WTC11 (cell line): ENCODE measurements around the gene DGKH. TPM values are rescaled to one million over a fixed set of nuclear protein-coding genes. Genes with fewer than 3 reads are reported as not detected.
A peak's percentile ranks its signal among the peaks of the same experiment; 100 is the strongest.

ENCODE experiments used
- ATAC-seq: fragments of 200-7000 bp; cut with Tn5 transposase; 2 replicates; pipeline ENCODE4 v1.10.0; 2021; ENCODE audit warnings: mild to moderate bottlenecking, moderate library complexity
- CTCF ChIA-PET: fragments of 300-600 bp; sonication (Branson Sonifier 250); formaldehyde crosslinking; loops from one replicate; lab custom pipeline; 2021; ENCODE audit warnings: antibody characterized with exemption; lab: Charles Lee
- POLR2A ChIA-PET: fragments of 350-600 bp; sonication (Branson Sonifier 250); formaldehyde crosslinking; loops from one replicate; lab custom pipeline; 2021; ENCODE audit warnings: antibody characterized with exemption; lab: Charles Lee
- DNase-seq: peaks from one replicate; pipeline ENCODE4 v3.0.0; 2021; ENCODE audit warnings: low spot score
- H3K27ac Mint-ChIP-seq: 2 replicates; pipeline ENCODE4 v1.8.0; 2021; ENCODE audit warnings: mixed read lengths
- H3K27me3 Mint-ChIP-seq: 2 replicates; pipeline ENCODE4 v1.8.0; 2021; ENCODE audit warnings: low read depth, mild to moderate bottlenecking, moderate library complexity, mixed read lengths
- H3K36me3 Mint-ChIP-seq: 2 replicates; pipeline ENCODE4 v1.8.0; 2021; ENCODE audit warnings: mixed read lengths
- H3K4me1 Mint-ChIP-seq: 2 replicates; pipeline ENCODE4 v1.8.0; 2022; ENCODE audit warnings: mixed read lengths
- H3K4me3 Mint-ChIP-seq: 2 replicates; pipeline ENCODE4 v1.8.0; 2021; ENCODE audit warnings: mild to moderate bottlenecking, moderate library complexity, mixed read lengths
- H3K9me3 Mint-ChIP-seq: 2 replicates; pipeline ENCODE4 v1.8.0; 2021; ENCODE audit warnings: mixed read lengths
- ELF4 ChIP-seq: sonication (generic); formaldehyde crosslinking; IDR thresholded peaks from 2 replicates; pipeline ENCODE4 v1.8.1; 2022; ENCODE audit warnings: low read depth, mild to moderate bottlenecking, moderate library complexity, missing genetic modification reagents
- GABPB1 ChIP-seq: sonication (generic); formaldehyde crosslinking; IDR thresholded peaks from 2 replicates; pipeline ENCODE4 v1.8.1; 2023; ENCODE audit warnings: mild to moderate bottlenecking, missing genetic modification reagents
- NR1H2 ChIP-seq: sonication (generic); formaldehyde crosslinking; IDR thresholded peaks from 2 replicates; pipeline ENCODE4 v1.9.0; 2021; ENCODE audit warnings: mild to moderate bottlenecking, moderate library complexity, missing genetic modification reagents
- PRRX2 ChIP-seq: fragments of 250-450 bp; sonication (Bioruptor Pico); IDR thresholded peaks from 2 replicates; pipeline ENCODE4 v1.8.0; 2021; ENCODE audit warnings: mild to moderate bottlenecking
- RELA ChIP-seq: sonication (generic); formaldehyde crosslinking; IDR thresholded peaks from 2 replicates; pipeline ENCODE4 v1.8.1; 2022; ENCODE audit warnings: missing genetic modification reagents, mild to moderate bottlenecking, borderline replicate concordance
- SMAD4 ChIP-seq: sonication (generic); formaldehyde crosslinking; IDR thresholded peaks from 2 replicates; pipeline ENCODE4 v1.8.0; 2022; ENCODE audit warnings: mild to moderate bottlenecking, missing genetic modification reagents
- SP1 ChIP-seq: sonication (generic); formaldehyde crosslinking; conservative IDR thresholded peaks from 2 replicates; pipeline ENCODE4 v1.8.1; 2022; ENCODE audit warnings: missing genetic modification reagents
- ZNF219 ChIP-seq: sonication (generic); formaldehyde crosslinking; IDR thresholded peaks from 2 replicates; pipeline ENCODE4 v1.8.0; 2023; ENCODE audit warnings: missing genetic modification reagents, mild to moderate bottlenecking, borderline replicate concordance
- ZNF416 ChIP-seq: fragments of 250-450 bp; sonication (Bioruptor Pico); IDR thresholded peaks from 2 replicates; pipeline ENCODE4 v1.9.0; 2021; ENCODE audit warnings: mild to moderate bottlenecking, inconsistent platforms
- ZNF423 ChIP-seq: fragments of 250-450 bp; sonication (Bioruptor Pico); IDR thresholded peaks from 2 replicates; pipeline ENCODE4 v2.1.2; 2022; ENCODE audit warnings: mild to moderate bottlenecking, moderate library complexity
- total RNA-seq: library from RNA; stranded (reverse); gene quantifications from 3 replicates; pipeline ENCODE4 v1.2.3, GENCODE V29; 2021
- TF ChIP-seq, protein P1 (sequence below): sonication (generic); formaldehyde crosslinking; IDR thresholded peaks from 2 replicates; pipeline ENCODE4 v1.8.0; 2023; ENCODE audit warnings: missing genetic modification reagents
- TF ChIP-seq, protein P2 (sequence below): sonication (generic); formaldehyde crosslinking; IDR thresholded peaks from 2 replicates; pipeline ENCODE4 v1.8.1; 2023; ENCODE audit warnings: mild to moderate bottlenecking, missing genetic modification reagents, moderate library complexity
- TF ChIP-seq, protein P3 (sequence below): sonication (generic); formaldehyde crosslinking; IDR thresholded peaks from 2 replicates; pipeline ENCODE4 v1.8.1; 2023; ENCODE audit warnings: mild to moderate bottlenecking, moderate library complexity, missing genetic modification reagents
- TF ChIP-seq, protein P4 (sequence below): sonication (generic); formaldehyde crosslinking; IDR thresholded peaks from 2 replicates; pipeline ENCODE4 v1.8.1; 2022; ENCODE audit warnings: mild to moderate bottlenecking, moderate library complexity, missing genetic modification reagents
- TF ChIP-seq, protein P5 (sequence below): sonication (generic); formaldehyde crosslinking; IDR thresholded peaks from 2 replicates; pipeline ENCODE4 v1.8.0; 2022; ENCODE audit warnings: mild to moderate bottlenecking, missing genetic modification reagents
- TF ChIP-seq, protein P6 (sequence below): sonication (generic); formaldehyde crosslinking; IDR thresholded peaks from 2 replicates; pipeline ENCODE4 v1.8.0; 2022; ENCODE audit warnings: missing genetic modification reagents
- TF ChIP-seq, protein P7 (sequence below): sonication (generic); formaldehyde crosslinking; IDR thresholded peaks from 2 replicates; pipeline ENCODE4 v1.8.1; 2023; ENCODE audit warnings: mild to moderate bottlenecking, missing genetic modification reagents
- TF ChIP-seq, protein P8 (sequence below): sonication (generic); formaldehyde crosslinking; IDR thresholded peaks from 2 replicates; pipeline ENCODE4 v1.8.0; 2022; ENCODE audit warnings: mild to moderate bottlenecking, missing genetic modification reagents

Gene DGKH
- total RNA-seq, 1 experiment from 2014 or later: 7.6 TPM

DNA sequence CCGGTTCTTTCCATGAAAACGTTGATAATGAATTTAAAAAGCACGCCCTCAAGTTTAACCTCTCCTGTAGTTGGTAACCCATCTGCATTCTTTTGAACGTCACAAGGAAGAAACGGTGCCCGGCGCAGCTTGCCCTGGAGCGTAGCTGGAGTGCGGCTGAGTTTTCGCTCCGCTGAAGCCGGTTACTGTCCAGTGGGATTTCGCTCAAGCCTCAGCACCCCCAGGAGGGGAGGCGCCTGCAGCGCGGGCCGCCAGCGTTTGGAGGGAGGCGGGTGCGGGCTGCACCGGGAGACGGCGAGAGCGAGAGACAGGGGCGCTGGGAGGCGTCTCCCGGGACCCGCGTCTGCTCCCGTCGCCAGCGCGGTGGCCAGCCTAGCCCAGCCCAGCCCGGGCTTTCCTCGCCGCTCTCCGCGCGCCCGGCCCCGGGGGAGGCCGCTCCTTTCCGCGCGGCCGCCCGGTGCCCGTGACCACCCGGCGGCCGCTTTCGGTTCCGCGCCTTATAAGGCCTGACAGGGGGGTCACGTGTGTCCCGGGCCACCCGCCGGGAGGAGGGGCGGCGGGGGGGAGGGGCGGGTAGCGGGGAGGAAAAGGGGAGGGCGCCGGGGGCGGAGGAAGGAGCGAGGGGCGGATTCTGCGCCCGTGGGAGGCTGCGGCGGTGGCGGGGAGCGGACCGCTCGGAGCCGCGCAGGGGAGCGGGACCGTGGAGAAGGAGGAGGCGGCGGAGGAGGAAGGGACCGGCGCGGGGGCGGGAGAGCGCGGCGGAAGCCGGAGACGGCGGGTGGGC, 8.3 kb upstream of the DGKH start:
- ATAC-seq (peak; percentile 49), DNase-seq (peak; percentile 73)
- H3K4me1 Mint-ChIP-seq: peaks cover 22% of the 10 kb centered on the region
- peaks cover 73% of the 10 kb centered on the region for H3K27me3 Mint-ChIP-seq
- peaks cover 12% of the 10 kb centered on the region for H3K9me3 Mint-ChIP-seq
- peaks cover 8% of the 10 kb centered on the region; the same call in 1 of the 2 replicates for H3K36me3 Mint-ChIP-seq
- ChIA-PET POLR2A (no interaction called here), CTCF (interaction anchor here (2.1 kb wide), 1 partner anchor 372 kb away, joined by 13 read pairs; no protein-coding TSS in a partner anchor)
- TF ChIP-seq, protein P1, sequence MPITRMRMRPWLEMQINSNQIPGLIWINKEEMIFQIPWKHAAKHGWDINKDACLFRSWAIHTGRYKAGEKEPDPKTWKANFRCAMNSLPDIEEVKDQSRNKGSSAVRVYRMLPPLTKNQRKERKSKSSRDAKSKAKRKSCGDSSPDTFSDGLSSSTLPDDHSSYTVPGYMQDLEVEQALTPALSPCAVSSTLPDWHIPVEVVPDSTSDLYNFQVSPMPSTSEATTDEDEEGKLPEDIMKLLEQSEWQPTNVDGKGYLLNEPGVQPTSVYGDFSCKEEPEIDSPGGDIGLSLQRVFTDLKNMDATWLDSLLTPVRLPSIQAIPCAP: peak; percentile 16; the same call in 1 of the 2 replicates
- TF ChIP-seq NR1H2 (CRISPR knock-in tag) (no peak), SMAD4 (no peak), PRRX2 (CRISPR knock-in tag) (no peak), RELA (0 out of 2 replicates have a peak, but pooled peaks have one; percentile 14), ZNF423 (CRISPR knock-in tag) (peak; percentile 36), ELF4 (0 out of 2 replicates have a peak, but pooled peaks have one; percentile 57), GABPB1 (0 out of 2 replicates have a peak, but pooled peaks have one; percentile 19), ZNF219 (CRISPR knock-in tag) (peak; percentile 25; the same call in 1 of the 2 replicates), SP1 (CRISPR knock-in tag) (peak; percentile 35; the same call in 1 of the 2 replicates), ZNF416 (CRISPR knock-in tag) (peak; percentile 64; the same call in 1 of the 2 replicates)
- TF ChIP-seq, protein P2, sequence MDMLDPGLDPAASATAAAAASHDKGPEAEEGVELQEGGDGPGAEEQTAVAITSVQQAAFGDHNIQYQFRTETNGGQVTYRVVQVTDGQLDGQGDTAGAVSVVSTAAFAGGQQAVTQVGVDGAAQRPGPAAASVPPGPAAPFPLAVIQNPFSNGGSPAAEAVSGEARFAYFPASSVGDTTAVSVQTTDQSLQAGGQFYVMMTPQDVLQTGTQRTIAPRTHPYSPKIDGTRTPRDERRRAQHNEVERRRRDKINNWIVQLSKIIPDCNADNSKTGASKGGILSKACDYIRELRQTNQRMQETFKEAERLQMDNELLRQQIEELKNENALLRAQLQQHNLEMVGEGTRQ (CRISPR knock-in tag): peak; percentile 87
- TF ChIP-seq, protein P3, sequence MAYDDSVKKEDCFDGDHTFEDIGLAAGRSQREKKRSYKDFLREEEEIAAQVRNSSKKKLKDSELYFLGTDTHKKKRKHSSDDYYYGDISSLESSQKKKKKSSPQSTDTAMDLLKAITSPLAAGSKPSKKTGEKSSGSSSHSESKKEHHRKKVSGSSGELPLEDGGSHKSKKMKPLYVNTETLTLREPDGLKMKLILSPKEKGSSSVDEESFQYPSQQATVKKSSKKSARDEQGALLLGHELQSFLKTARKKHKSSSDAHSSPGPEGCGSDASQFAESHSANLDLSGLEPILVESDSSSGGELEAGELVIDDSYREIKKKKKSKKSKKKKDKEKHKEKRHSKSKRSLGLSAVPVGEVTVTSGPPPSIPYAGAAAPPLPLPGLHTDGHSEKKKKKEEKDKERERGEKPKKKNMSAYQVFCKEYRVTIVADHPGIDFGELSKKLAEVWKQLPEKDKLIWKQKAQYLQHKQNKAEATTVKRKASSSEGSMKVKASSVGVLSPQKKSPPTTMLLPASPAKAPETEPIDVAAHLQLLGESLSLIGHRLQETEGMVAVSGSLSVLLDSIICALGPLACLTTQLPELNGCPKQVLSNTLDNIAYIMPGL (CRISPR knock-in tag): peak; percentile 63
- TF ChIP-seq, protein P4, sequence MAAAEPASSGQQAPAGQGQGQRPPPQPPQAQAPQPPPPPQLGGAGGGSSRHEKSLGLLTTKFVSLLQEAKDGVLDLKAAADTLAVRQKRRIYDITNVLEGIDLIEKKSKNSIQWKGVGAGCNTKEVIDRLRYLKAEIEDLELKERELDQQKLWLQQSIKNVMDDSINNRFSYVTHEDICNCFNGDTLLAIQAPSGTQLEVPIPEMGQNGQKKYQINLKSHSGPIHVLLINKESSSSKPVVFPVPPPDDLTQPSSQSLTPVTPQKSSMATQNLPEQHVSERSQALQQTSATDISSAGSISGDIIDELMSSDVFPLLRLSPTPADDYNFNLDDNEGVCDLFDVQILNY (CRISPR knock-in tag): 0 out of 2 replicates have a peak, but pooled peaks have one; percentile 48
- TF ChIP-seq, protein P5, sequence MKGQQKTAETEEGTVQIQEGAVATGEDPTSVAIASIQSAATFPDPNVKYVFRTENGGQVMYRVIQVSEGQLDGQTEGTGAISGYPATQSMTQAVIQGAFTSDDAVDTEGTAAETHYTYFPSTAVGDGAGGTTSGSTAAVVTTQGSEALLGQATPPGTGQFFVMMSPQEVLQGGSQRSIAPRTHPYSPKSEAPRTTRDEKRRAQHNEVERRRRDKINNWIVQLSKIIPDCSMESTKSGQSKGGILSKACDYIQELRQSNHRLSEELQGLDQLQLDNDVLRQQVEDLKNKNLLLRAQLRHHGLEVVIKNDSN: peak; percentile 70
- TF ChIP-seq, protein P6, sequence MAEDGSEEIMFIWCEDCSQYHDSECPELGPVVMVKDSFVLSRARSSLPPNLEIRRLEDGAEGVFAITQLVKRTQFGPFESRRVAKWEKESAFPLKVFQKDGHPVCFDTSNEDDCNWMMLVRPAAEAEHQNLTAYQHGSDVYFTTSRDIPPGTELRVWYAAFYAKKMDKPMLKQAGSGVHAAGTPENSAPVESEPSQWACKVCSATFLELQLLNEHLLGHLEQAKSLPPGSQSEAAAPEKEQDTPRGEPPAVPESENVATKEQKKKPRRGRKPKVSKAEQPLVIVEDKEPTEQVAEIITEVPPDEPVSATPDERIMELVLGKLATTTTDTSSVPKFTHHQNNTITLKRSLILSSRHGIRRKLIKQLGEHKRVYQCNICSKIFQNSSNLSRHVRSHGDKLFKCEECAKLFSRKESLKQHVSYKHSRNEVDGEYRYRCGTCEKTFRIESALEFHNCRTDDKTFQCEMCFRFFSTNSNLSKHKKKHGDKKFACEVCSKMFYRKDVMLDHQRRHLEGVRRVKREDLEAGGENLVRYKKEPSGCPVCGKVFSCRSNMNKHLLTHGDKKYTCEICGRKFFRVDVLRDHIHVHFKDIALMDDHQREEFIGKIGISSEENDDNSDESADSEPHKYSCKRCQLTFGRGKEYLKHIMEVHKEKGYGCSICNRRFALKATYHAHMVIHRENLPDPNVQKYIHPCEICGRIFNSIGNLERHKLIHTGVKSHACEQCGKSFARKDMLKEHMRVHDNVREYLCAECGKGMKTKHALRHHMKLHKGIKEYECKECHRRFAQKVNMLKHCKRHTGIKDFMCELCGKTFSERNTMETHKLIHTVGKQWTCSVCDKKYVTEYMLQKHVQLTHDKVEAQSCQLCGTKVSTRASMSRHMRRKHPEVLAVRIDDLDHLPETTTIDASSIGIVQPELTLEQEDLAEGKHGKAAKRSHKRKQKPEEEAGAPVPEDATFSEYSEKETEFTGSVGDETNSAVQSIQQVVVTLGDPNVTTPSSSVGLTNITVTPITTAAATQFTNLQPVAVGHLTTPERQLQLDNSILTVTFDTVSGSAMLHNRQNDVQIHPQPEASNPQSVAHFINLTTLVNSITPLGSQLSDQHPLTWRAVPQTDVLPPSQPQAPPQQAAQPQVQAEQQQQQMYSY (CRISPR knock-in tag): peak; percentile 41
- TF ChIP-seq, protein P7, sequence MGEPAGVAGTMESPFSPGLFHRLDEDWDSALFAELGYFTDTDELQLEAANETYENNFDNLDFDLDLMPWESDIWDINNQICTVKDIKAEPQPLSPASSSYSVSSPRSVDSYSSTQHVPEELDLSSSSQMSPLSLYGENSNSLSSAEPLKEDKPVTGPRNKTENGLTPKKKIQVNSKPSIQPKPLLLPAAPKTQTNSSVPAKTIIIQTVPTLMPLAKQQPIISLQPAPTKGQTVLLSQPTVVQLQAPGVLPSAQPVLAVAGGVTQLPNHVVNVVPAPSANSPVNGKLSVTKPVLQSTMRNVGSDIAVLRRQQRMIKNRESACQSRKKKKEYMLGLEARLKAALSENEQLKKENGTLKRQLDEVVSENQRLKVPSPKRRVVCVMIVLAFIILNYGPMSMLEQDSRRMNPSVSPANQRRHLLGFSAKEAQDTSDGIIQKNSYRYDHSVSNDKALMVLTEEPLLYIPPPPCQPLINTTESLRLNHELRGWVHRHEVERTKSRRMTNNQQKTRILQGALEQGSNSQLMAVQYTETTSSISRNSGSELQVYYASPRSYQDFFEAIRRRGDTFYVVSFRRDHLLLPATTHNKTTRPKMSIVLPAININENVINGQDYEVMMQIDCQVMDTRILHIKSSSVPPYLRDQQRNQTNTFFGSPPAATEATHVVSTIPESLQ (CRISPR knock-in tag): no peak
- TF ChIP-seq, protein P8, sequence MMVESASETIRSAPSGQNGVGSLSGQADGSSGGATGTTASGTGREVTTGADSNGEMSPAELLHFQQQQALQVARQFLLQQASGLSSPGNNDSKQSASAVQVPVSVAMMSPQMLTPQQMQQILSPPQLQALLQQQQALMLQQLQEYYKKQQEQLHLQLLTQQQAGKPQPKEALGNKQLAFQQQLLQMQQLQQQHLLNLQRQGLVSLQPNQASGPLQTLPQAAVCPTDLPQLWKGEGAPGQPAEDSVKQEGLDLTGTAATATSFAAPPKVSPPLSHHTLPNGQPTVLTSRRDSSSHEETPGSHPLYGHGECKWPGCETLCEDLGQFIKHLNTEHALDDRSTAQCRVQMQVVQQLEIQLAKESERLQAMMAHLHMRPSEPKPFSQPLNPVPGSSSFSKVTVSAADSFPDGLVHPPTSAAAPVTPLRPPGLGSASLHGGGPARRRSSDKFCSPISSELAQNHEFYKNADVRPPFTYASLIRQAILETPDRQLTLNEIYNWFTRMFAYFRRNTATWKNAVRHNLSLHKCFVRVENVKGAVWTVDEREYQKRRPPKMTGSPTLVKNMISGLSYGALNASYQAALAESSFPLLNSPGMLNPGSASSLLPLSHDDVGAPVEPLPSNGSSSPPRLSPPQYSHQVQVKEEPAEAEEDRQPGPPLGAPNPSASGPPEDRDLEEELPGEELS: peak; percentile 27; the same call in 1 of the 2 replicates
- H3K27ac Mint-ChIP-seq: peak overlapping the region; percentile 26; the same call in 1 of the 2 replicates
- H3K4me3 Mint-ChIP-seq: peak overlapping the region; percentile 85
